Retinal pigment epithelial cell (primary cell): Measurements from ENCODE around the gene BICC1.

Experiments used
- DNase-seq: peaks from one replicate; pipeline ENCODE4 v3.0.0-alpha.2; 2010; ENCODE audit warnings: low read depth
- H3K4me3 ChIP-seq: 2 replicates; pipeline ENCODE4 v1.5.1; 2011; ENCODE audit warnings: mild to moderate bottlenecking, low read length, control low read depth, moderate library complexity
- TF ChIP-seq, protein P1 (sequence below): conservative IDR thresholded peaks from 2 replicates; pipeline ENCODE4 v1.5.1; 2011; ENCODE audit warnings: low read depth, low read length, control low read depth, inconsistent platforms

Gene BICC1

DNA sequence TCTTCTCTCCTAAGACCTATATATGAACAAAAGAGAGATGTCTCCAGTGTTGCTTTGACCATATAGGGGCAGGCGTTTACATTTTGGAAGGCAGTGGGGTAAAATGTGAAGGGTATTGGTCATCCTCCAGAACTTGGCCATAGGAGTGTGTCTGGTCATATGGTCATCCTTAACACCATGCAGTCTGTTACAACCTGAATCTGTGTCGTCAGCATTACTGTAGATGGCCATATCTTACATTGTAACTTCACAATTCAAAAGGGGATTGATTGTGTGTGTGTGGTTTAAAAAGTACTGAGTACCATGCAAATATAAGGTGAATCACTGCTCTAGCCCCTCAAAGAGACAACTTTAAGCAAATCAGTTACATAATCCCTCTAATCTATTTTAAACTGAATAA is 311.7 kb downstream of the BICC1 start:
- TF ChIP-seq, protein P1, sequence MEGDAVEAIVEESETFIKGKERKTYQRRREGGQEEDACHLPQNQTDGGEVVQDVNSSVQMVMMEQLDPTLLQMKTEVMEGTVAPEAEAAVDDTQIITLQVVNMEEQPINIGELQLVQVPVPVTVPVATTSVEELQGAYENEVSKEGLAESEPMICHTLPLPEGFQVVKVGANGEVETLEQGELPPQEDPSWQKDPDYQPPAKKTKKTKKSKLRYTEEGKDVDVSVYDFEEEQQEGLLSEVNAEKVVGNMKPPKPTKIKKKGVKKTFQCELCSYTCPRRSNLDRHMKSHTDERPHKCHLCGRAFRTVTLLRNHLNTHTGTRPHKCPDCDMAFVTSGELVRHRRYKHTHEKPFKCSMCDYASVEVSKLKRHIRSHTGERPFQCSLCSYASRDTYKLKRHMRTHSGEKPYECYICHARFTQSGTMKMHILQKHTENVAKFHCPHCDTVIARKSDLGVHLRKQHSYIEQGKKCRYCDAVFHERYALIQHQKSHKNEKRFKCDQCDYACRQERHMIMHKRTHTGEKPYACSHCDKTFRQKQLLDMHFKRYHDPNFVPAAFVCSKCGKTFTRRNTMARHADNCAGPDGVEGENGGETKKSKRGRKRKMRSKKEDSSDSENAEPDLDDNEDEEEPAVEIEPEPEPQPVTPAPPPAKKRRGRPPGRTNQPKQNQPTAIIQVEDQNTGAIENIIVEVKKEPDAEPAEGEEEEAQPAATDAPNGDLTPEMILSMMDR: no peak
- DNase-seq: no peak
- no peak overlapping the region for H3K4me3 ChIP-seq

DNA sequence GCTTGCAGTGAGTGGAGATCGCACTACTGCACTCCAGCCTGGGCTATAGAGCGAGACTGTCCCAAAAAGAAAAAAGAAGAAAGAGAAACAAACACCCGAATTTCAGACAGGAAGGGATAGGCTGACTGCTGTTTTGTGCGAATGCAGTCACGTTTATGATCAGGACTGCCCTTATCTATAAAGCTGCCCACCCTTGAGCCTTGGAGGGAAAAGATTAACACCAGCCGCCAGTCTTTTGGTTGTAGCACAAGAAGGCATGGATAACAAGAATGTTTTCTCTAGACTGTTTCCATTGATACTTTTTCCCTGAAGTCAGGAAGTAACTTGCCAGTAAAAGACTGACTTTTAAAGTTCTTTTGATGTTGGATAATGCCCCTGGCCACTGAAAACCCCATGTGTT is 314.0 kb downstream of the BICC1 start:
- TF ChIP-seq, protein P1: no peak
- no peak for DNase-seq
- H3K4me3 ChIP-seq: no peak overlapping the region

DNA sequence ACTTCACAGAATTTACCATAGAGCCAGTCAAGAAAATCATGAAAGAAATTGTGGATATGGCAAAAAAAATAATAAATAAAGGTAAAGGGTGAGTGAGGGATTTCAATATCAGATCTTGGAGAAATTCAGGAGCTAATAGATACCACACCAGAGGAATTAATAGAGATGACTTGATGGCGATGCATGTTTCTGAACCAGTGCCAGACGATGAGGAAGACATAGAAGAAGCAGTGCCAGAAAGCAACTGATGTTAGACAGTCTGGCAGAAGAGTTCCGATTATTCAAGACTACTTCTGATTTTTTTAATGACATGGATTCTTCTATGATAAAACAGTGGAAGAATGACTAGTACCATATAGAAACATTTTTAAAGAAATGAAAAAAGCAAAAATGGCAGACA is 314.7 kb downstream of the BICC1 start:
- TF ChIP-seq, protein P1: no peak
- H3K4me3 ChIP-seq: no peak overlapping the region
- DNase-seq: no peak

DNA sequence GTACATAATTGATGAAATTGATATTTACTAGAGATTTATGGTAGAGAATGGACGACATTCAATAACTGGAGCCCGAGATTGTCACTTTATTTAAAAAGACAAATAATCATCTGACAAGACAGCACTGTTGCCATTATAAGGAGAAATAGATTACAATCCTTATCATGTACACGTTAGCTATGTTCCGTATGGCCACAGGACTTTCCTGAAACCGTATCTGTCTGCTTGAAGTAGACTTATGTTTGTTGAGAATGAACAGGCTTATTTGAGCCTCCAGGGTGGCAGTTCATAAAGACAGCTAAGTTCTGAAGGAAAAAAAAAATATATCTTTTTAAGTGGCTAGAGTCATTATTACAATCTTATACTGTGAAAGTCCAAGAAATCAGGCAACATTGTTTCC is 317.2 kb downstream of the BICC1 start:
- TF ChIP-seq, protein P1: no peak
- H3K4me3 ChIP-seq: no peak overlapping the region
- no peak for DNase-seq

DNA sequence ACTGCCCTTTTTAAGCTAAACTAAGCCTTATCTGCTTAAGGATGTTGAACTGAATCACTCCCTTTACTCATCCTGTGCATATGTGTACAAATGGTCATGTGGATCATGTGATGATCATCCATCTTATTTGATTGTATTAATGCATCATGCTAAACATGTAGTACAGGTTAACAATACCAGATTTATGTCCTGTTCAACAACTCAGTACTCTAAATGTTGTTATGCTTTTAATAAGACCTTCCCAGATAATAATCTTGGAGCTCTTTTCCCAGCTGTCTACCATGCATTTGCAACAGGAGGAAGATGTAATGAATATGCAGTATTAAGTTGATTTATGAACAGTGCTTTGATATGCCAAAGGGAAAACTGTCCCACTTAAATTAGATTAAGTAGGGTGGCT is 318.0 kb downstream of the BICC1 start:
- H3K4me3 ChIP-seq: no peak overlapping the region
- no peak for DNase-seq
- TF ChIP-seq, protein P1: no peak

DNA sequence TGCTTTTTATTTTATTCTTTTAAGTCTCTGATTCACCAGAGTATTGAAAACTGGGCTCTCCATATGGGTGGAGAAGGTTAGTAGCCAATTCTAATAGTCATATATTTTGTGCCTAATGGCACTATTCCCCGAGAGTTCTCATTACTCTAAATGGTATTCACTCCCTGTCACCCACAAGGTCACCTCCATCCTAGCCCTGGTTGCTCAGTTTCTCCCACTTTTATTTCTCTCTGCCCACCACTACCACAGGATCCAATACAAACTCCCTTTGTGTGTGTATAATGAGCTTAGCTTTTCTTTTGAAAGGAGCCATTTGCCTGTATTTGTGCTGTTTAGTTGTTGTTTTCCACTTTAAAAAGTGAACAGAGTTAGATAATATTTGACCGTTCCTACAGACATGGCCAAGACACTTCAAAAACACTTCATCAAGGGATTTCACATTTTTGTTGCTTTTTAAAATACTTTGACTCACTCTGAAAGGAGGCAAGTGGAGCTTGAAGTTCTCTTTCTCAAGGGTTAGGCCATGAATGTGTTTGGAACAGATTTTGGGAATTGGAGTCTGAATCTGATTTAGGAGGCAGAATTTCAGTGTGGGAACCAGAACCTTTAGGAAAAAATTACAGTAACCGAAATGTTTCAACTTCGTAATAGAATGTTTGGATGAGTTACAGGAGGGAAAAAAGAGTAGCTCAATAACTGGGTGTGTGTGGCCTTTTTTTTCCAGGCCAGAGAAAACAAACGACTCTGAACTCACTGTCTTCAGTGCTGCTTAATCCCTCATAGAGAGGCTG is 321.3 kb downstream of the BICC1 start:
- no peak for DNase-seq
- TF ChIP-seq, protein P1: no peak
- no peak overlapping the region for H3K4me3 ChIP-seq

GRCh38 chr10:58836176-58836700 is 323.6 kb downstream of the BICC1 start:
- no peak overlapping the region for H3K4me3 ChIP-seq
- TF ChIP-seq, protein P1: no peak
- DNase-seq: no peak
